Effector CD8-positive, alpha-beta T cell (primary cell): Measurements from ENCODE around the gene BPHL.
A peak's percentile ranks its signal among the peaks of the same experiment; 100 is the strongest.
"Not testable (repeated sequence)": the region's sequence is repeated elsewhere in the genome, so short reads cannot be mapped to it uniquely, and the experiment has no call there.

Experiments used
- DNase-seq: peaks from one replicate; lab custom pipeline; 2025; lab: John Stamatoyannopoulos, UW
- total RNA-seq, 4 experiments: gene quantifications; one replicate each; lab custom pipeline; 2026; lab: John Stamatoyannopoulos, UW

BPHL gene
- 6.1 to 9.6 (median 8.1) reads per million in 4 experiments for total RNA-seq

- peak; percentile 98 for DNase-seq
These were observed at the start of gene BPHL for GRCh38 chr6:3118353-3119039. Gene BPHL, plus strand, starts transcription at chr6:3118711. Its CDS starts 30 bp downstream, at chr6:3118741.

GRCh38 chr6:3071568-3071967 lies 46.9 kb upstream of the BPHL start:
- DNase-seq = no peak

- no peak for DNase-seq
These were observed 45.7 kb upstream of the BPHL start for GRCh38 chr6:3072798-3073197.

- DNase-seq = no peak
These were observed 45.1 kb upstream of the BPHL start for GRCh38 chr6:3073382-3073781.

- no peak for DNase-seq
These were observed 42.8 kb upstream of the BPHL start for GRCh38 chr6:3075772-3076113.

- no peak for DNase-seq
These were observed 42.2 kb upstream of the BPHL start for GRCh38 chr6:3076320-3076719.

- no peak for DNase-seq
These were observed 41.1 kb upstream of the BPHL start for GRCh38 chr6:3077430-3077829.

- not testable (repeated sequence) for DNase-seq
These were observed 39.6 kb upstream of the BPHL start for GRCh38 chr6:3078952-3079351.

- no peak for DNase-seq
These were observed 38.8 kb upstream of the BPHL start for GRCh38 chr6:3079682-3080081.

- DNase-seq = no peak
These were observed 36.6 kb upstream of the BPHL start for GRCh38 chr6:3081960-3082359.

- DNase-seq = no peak
These were observed 33.4 kb upstream of the BPHL start for GRCh38 chr6:3085074-3085473.

GRCh38 chr6:3086282-3086946 lies 32.1 kb upstream of the BPHL start:
- no peak for DNase-seq

- DNase-seq = no peak
These were observed 30.1 kb upstream of the BPHL start for GRCh38 chr6:3088446-3088845.

GRCh38 chr6:3088968-3089367 lies 29.5 kb upstream of the BPHL start:
- no peak for DNase-seq

- DNase-seq = no peak
These were observed 28.5 kb upstream of the BPHL start for GRCh38 chr6:3090013-3090412.

- DNase-seq = no peak
These were observed 23.7 kb upstream of the BPHL start for GRCh38 chr6:3094815-3095214.

GRCh38 chr6:3102875-3103274 lies 15.6 kb upstream of the BPHL start:
- no peak for DNase-seq

- DNase-seq = no peak
These were observed 9.6 kb upstream of the BPHL start for GRCh38 chr6:3108746-3109414.

GRCh38 chr6:3109761-3110160 lies 8.8 kb upstream of the BPHL start:
- no peak for DNase-seq

GRCh38 chr6:3114377-3114776 lies 4.1 kb upstream of the BPHL start:
- DNase-seq = no peak

GRCh38 chr6:3117912-3118352 lies 579 bp upstream of the BPHL start:
- no peak for DNase-seq

- DNase-seq = no peak
These were observed 671 bp downstream of the BPHL start for GRCh38 chr6:3119040-3119723.

GRCh38 chr6:3120765-3121089 lies 2.2 kb downstream of the BPHL start:
- DNase-seq = no peak
